ENCODE data around the gene CORT. TPM values are rescaled to one million over a fixed set of nuclear protein-coding genes. Genes with fewer than 3 reads are reported as not detected.

The CORT gene
- polyA plus RNA-seq, 1 donor (not counting 4 experiments of a cell fraction or from before 2014, with no cell fraction given): 0.17 TPM

DNA sequence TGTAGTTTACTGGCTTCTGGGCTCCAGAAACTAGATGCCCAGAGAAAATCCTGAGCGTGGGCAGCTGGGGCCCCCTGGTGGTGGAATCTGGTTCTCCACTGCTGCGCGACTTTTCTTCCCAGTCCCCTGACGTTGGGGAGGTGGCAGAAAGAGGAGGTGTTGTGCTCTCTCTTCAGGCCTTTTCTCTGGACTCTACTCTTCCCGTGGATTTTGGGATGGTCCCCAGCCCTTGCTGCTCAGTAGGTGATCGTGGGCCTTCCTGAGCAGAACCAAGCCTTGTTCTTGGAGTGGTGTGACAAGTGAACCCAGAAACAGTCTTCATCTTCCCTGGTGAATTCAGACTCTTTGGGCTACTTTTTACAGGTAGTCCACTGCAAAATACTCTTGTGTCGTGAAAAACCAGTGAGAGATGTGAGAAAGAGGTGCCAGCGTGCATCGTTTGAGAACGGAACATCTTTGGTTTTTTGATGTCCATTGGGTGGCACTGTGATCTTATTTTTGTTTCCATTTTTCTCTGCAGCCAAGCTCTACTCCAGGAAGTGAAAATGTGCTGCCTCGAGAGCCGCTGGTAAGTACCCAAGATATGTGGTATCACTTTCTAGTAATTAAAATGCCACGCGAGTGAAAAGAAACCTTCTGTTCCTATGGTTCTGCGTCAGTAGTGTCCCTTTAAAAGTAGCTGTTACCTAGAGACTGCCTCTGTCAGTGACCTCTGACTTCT is 45.1 kb downstream of the CORT start:
- TF ChIP-seq, protein P1, sequence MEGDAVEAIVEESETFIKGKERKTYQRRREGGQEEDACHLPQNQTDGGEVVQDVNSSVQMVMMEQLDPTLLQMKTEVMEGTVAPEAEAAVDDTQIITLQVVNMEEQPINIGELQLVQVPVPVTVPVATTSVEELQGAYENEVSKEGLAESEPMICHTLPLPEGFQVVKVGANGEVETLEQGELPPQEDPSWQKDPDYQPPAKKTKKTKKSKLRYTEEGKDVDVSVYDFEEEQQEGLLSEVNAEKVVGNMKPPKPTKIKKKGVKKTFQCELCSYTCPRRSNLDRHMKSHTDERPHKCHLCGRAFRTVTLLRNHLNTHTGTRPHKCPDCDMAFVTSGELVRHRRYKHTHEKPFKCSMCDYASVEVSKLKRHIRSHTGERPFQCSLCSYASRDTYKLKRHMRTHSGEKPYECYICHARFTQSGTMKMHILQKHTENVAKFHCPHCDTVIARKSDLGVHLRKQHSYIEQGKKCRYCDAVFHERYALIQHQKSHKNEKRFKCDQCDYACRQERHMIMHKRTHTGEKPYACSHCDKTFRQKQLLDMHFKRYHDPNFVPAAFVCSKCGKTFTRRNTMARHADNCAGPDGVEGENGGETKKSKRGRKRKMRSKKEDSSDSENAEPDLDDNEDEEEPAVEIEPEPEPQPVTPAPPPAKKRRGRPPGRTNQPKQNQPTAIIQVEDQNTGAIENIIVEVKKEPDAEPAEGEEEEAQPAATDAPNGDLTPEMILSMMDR (optimal IDR thresholded peaks at IDR 0.05 in 1 of 3, IDR thresholded peaks at IDR 0.05 in 1 of 3, conservative IDR thresholded peaks at IDR 0.05 in 1 of 3; ENCODE audit: extremely low read depth in 1 of 3, insufficient read depth in 2 of 3, low read length in 3 of 3): peak; percentile 83 to 92 (median 91)
- no peak for TF ChIP-seq EZH2 (IDR thresholded peaks at IDR 0.05; ENCODE audit: low read length)
- DNase-seq (ENCODE audit: low read depth, low spot score) (no peak), FAIRE-seq (peak; percentile 87)
- peak overlapping the region; percentile 86 for H3K4me2 ChIP-seq (ENCODE audit: control insufficient read depth, extremely low read depth, insufficient read depth, low read depth, low read length)
- H2AFZ ChIP-seq (ENCODE audit: control insufficient read depth, low read length): no peak overlapping the region
- peaks cover 71% of the 10 kb centered on the region for H3K79me2 ChIP-seq (ENCODE audit: control insufficient read depth, insufficient read depth, low read length)
- H4K20me1 ChIP-seq (ENCODE audit: control insufficient read depth, extremely low read depth, insufficient read depth, low read length): no peaks in the 10 kb centered on the region
- dilution Hi-C loops (cut with MboI; ENCODE audit: extremely low pct_ligation_motif_present, low sequenced_read_pairs): no loop called here
- H3K36me3 ChIP-seq (ENCODE audit: control insufficient read depth in 2 of 2, extremely low read depth in 1 of 2, insufficient read depth in 2 of 2, low read length in 2 of 2): peaks cover 2 to 10% of the 10 kb centered on the region in 2 experiments
- peak overlapping the region; percentile 86 for H3K9ac ChIP-seq (ENCODE audit: control insufficient read depth, extremely low read depth, insufficient read depth, low read length)
- H3K9me1 ChIP-seq (ENCODE audit: control insufficient read depth, extremely low read depth, insufficient read depth, low read length): no peaks in the 10 kb centered on the region
- no peaks in the 10 kb centered on the region for H3K9me3 ChIP-seq (ENCODE audit: control insufficient read depth, low read depth, low read length)
- peak overlapping the region; percentile 96 for H3K27ac ChIP-seq (ENCODE audit: control insufficient read depth, insufficient read depth, low read length)
- no peaks in the 10 kb centered on the region for H3K27me3 ChIP-seq (ENCODE audit: control insufficient read depth, extremely low read depth, insufficient read depth, low read length)
- H3K4me3 ChIP-seq (ENCODE audit: control insufficient read depth in 2 of 3, extremely low read depth in 1 of 3, insufficient read depth in 2 of 3, low read depth in 1 of 3, low read length in 3 of 3): peak overlapping the region in 1 of 3 experiments; percentile 43
- peaks cover 22% of the 10 kb centered on the region for H3K4me1 ChIP-seq (ENCODE audit: control insufficient read depth, extremely low read depth, insufficient read depth, low read length)

DNA sequence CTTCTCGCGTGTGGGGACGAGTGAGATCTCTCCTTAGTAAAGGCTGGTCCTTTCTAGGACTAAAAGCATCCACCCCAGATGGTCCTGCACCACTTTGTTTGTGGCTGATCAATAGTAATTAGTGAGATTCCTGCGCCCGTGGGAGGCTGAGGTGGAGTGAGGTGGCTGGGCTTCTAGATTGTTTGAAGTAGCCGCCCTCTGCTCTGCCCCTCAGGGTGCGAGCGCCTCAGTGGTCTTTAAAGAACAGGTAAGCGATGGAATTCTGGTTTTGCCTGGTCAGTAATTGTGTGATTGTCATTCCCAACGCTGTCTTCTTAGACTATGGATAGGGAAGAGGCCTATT is 45.6 kb downstream of the CORT start:
- peak overlapping the region; percentile 86 for H3K9ac ChIP-seq (ENCODE audit: control insufficient read depth, extremely low read depth, insufficient read depth, low read length)

More for the DNA sequence above, 45.6 kb downstream of the CORT start:
- Histone ChIP-seq H3K4me1 (ENCODE audit: control insufficient read depth, extremely low read depth, insufficient read depth, low read length) (peaks cover 22% of the 10 kb centered on the region), H3K36me3 (ENCODE audit: control insufficient read depth in 2 of 2, extremely low read depth in 1 of 2, insufficient read depth in 2 of 2, low read length in 2 of 2) (peaks cover 2 to 10% of the 10 kb centered on the region in 2 experiments), H3K9me3 (ENCODE audit: control insufficient read depth, low read depth, low read length) (no peaks in the 10 kb centered on the region), H3K27ac (ENCODE audit: control insufficient read depth, insufficient read depth, low read length) (peak overlapping the region; percentile 96), H3K79me2 (ENCODE audit: control insufficient read depth, insufficient read depth, low read length) (peaks cover 71% of the 10 kb centered on the region), H3K4me2 (ENCODE audit: control insufficient read depth, extremely low read depth, insufficient read depth, low read depth, low read length) (peak overlapping the region; percentile 86), H3K9me1 (ENCODE audit: control insufficient read depth, extremely low read depth, insufficient read depth, low read length) (no peaks in the 10 kb centered on the region), H2AFZ (ENCODE audit: control insufficient read depth, low read length) (no peak overlapping the region), H3K27me3 (ENCODE audit: control insufficient read depth, extremely low read depth, insufficient read depth, low read length) (no peaks in the 10 kb centered on the region), H3K4me3 (ENCODE audit: control insufficient read depth in 2 of 3, extremely low read depth in 1 of 3, insufficient read depth in 2 of 3, low read depth in 1 of 3, low read length in 3 of 3) (peak overlapping the region in 1 of 3 experiments; percentile 43), H4K20me1 (ENCODE audit: control insufficient read depth, extremely low read depth, insufficient read depth, low read length) (no peaks in the 10 kb centered on the region)
- FAIRE-seq (no peak), DNase-seq (ENCODE audit: low read depth, low spot score) (no peak)
- TF ChIP-seq, protein P1 (optimal IDR thresholded peaks at IDR 0.05 in 1 of 3, IDR thresholded peaks at IDR 0.05 in 1 of 3, conservative IDR thresholded peaks at IDR 0.05 in 1 of 3; ENCODE audit: extremely low read depth in 1 of 3, insufficient read depth in 2 of 3, low read length in 3 of 3): no peak
- TF ChIP-seq EZH2 (IDR thresholded peaks at IDR 0.05; ENCODE audit: low read length): no peak
- dilution Hi-C loops (cut with MboI; ENCODE audit: extremely low pct_ligation_motif_present, low sequenced_read_pairs): no loop called here

All from keratinocyte (primary cell).